ENCODE measurements around the gene NCBP2L.

The NCBP2L gene

DNA sequence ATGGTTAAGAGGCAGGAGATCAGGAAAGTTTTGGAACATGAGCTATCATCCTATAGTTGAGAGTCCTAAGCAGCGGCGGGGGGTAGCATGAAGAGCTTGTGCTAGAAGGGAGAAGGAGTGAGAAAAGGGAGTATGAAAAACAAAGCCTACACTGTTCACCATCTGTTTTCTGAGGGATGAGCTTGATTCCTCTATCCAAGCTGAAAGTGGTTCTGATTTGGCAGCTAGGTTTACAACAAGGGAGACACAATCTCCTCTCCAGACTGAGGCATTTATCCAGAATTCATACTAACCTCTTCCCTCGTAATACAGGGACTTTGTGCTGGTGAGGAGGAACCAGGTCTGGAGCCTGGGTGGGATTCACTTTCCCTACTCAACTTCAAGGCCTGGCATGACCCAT lies 25.5 kb upstream of the NCBP2L start:
- Histone ChIP-seq H2AFZ (ENCODE audit: low read depth) (no peak overlapping the region), H3K9ac (no peak overlapping the region), H3K4me3 (IDR thresholded peaks at IDR 0.05; ENCODE audit: insufficient read depth, low read depth, low read length) (no peak overlapping the region), H3K36me3 (ENCODE audit: insufficient read depth) (no peaks in the 10 kb centered on the region), H3K79me2 (ENCODE audit: insufficient read depth, low read depth) (no peaks in the 10 kb centered on the region), H3K4me2 (no peak overlapping the region), H3K27ac (no peak overlapping the region), H3K27me3 (ENCODE audit: insufficient read depth, low read depth) (no peaks in the 10 kb centered on the region), H4K20me1 (ENCODE audit: insufficient read depth) (no peaks in the 10 kb centered on the region), H3K4me1 (ENCODE audit: low read depth, poor library complexity, severe bottlenecking) (no peaks in the 10 kb centered on the region)
- TF ChIP-seq CTCF (conservative IDR thresholded peaks at IDR 0.05; ENCODE audit: low read depth, low read length) = no peak

GRCh38 chrX:107752714-107753113 lies 24.8 kb upstream of the NCBP2L start:
- no peak overlapping the region for H3K27ac ChIP-seq
- H3K27me3 ChIP-seq (ENCODE audit: insufficient read depth, low read depth) = no peaks in the 10 kb centered on the region
- no peak overlapping the region for H2AFZ ChIP-seq (ENCODE audit: low read depth)
- TF ChIP-seq CTCF (conservative IDR thresholded peaks at IDR 0.05; ENCODE audit: low read depth, low read length) = no peak
- no peaks in the 10 kb centered on the region for H3K4me1 ChIP-seq (ENCODE audit: low read depth, poor library complexity, severe bottlenecking)
- no peaks in the 10 kb centered on the region for H4K20me1 ChIP-seq (ENCODE audit: insufficient read depth)
- no peaks in the 10 kb centered on the region for H3K36me3 ChIP-seq (ENCODE audit: insufficient read depth)
- no peaks in the 10 kb centered on the region for H3K79me2 ChIP-seq (ENCODE audit: insufficient read depth, low read depth)
- no peak overlapping the region for H3K4me2 ChIP-seq
- no peak overlapping the region for H3K9ac ChIP-seq
- no peak overlapping the region for H3K4me3 ChIP-seq (IDR thresholded peaks at IDR 0.05; ENCODE audit: insufficient read depth, low read depth, low read length)

- H4K20me1 ChIP-seq (ENCODE audit: insufficient read depth) = no peaks in the 10 kb centered on the region
- TF ChIP-seq CTCF (conservative IDR thresholded peaks at IDR 0.05; ENCODE audit: low read depth, low read length) = no peak
- H2AFZ ChIP-seq (ENCODE audit: low read depth) = no peak overlapping the region
- H3K4me2 ChIP-seq = no peak overlapping the region
- H3K79me2 ChIP-seq (ENCODE audit: insufficient read depth, low read depth) = no peaks in the 10 kb centered on the region
- no peaks in the 10 kb centered on the region for H3K27me3 ChIP-seq (ENCODE audit: insufficient read depth, low read depth)
- H3K36me3 ChIP-seq (ENCODE audit: insufficient read depth) = no peaks in the 10 kb centered on the region
- no peaks in the 10 kb centered on the region for H3K4me1 ChIP-seq (ENCODE audit: low read depth, poor library complexity, severe bottlenecking)
- H3K4me3 ChIP-seq (IDR thresholded peaks at IDR 0.05; ENCODE audit: insufficient read depth, low read depth, low read length) = no peak overlapping the region
- H3K27ac ChIP-seq = no peak overlapping the region
- no peak overlapping the region for H3K9ac ChIP-seq
Measured at GRCh38 chrX:107753187-107753586, 24.3 kb upstream of the NCBP2L start.

DNA sequence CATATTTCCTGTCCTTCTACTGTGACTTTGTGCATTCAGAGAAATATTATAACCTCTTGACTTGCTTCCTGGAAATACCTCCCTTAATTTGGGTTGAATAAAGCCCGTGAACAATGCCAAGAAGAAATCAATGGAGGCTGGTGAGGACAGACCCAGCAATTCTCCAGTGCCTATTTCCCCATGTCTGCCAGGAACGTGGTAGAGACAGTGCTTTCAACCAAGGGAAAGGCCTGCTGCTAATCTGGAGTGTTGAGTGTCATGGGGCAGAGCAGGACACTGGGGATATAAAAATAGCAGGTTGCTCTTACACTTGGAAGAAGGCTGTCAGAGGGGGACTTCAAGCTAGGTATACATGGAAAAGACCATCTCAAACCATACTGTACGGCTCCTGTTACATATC lies 21.8 kb upstream of the NCBP2L start:
- no peak for TF ChIP-seq CTCF (conservative IDR thresholded peaks at IDR 0.05; ENCODE audit: low read depth, low read length)
- H3K4me2 ChIP-seq = no peak overlapping the region
- no peak overlapping the region for H2AFZ ChIP-seq (ENCODE audit: low read depth)
- no peaks in the 10 kb centered on the region for H3K27me3 ChIP-seq (ENCODE audit: insufficient read depth, low read depth)
- H3K9ac ChIP-seq = no peak overlapping the region
- H4K20me1 ChIP-seq (ENCODE audit: insufficient read depth) = no peaks in the 10 kb centered on the region
- H3K4me3 ChIP-seq (IDR thresholded peaks at IDR 0.05; ENCODE audit: insufficient read depth, low read depth, low read length) = no peak overlapping the region
- no peaks in the 10 kb centered on the region for H3K79me2 ChIP-seq (ENCODE audit: insufficient read depth, low read depth)
- no peaks in the 10 kb centered on the region for H3K36me3 ChIP-seq (ENCODE audit: insufficient read depth)
- no peak overlapping the region for H3K27ac ChIP-seq
- no peaks in the 10 kb centered on the region for H3K4me1 ChIP-seq (ENCODE audit: low read depth, poor library complexity, severe bottlenecking)

Data from KMS-11 (cell line).